Endometrial microvascular endothelial cells (primary cell): ENCODE measurements around the gene CDH23. TPM values are rescaled to one million over a fixed set of nuclear protein-coding genes. Genes with fewer than 3 reads are reported as not detected.

Experiments
- in situ Hi-C: cut with HindIII; loops from 2 replicates; pipeline ENCODE4 v1.10.0; 2017; ENCODE audit warnings: low sequenced_read_pairs, low pct_unique_long_range_greater_than_20kb; ENCODE audit errors: inconsistent ontology term
- total RNA-seq: library from RNA; depleted of rRNA; stranded (reverse); fragments of >200 nt; gene quantifications from one replicate; pipeline ENCODE4 v1.2.3, GENCODE V29; 2015; ENCODE audit errors: inconsistent ontology term

CDH23 gene
- total RNA-seq, 1 donor from 2014 or later = 0.09 TPM

DNA sequence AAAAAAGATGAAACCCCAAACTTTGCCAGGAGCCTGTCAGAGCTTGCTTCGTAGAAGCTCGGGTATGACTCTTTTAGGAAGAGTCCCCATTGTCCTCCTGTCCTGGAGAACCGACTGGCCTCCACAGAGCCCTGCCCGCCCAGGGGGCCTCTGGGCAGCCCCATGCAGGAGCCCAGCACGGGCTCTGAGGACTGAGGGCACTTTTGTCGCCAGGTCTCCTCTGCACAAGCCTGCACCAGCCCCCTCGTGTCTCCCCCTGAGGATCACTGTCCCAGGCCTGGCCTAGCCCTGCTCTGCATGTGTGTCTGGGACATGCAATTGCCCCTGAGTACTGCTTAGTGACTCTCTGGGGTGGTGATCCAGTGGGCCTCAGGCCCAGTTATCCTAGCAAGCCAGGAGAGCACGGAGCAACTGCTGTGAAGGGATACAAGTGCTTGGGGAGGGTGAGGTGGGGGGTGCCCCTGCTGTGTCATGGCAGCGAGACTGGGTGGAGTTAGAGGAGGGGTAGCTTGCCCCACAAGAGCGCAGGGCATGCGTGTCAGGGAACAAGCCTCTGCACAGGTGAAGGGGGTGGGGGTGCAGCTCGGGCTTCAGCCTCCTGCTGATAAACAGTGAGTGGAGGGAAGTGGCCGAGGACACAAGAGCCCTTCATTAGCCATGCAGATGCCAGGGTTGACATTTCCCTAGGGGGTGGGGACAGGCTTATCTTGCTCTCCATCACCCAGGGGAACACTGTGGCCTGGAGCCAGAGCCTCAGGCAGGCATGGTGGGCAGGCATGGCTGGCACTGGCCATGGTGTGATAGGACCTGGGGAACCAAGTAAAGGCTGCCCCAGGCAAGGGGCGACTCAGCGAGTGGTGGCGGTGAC, 179.4 kb downstream of the CDH23 start:
- in situ Hi-C loops = no loop called here

DNA sequence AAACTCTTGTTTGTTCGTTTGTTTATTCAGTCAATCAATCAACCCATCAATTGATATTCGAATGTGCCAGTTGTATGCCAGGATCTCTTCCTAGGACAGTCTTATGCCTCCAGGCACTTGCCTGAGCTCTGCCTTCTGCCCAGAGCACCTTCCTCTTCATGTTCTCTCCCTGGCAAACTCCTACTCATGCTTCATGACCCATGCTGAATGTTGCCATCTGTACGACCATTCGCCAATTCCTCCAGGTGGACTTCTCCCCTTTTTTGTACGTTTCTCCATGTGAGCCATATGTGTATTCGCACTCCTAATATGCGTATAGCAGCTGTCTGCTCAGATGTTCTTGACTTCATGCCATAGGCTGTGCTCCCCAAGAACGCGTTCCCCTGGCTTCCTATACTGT, 180.1 kb downstream of the CDH23 start:
- in situ Hi-C loops = no loop called here

DNA sequence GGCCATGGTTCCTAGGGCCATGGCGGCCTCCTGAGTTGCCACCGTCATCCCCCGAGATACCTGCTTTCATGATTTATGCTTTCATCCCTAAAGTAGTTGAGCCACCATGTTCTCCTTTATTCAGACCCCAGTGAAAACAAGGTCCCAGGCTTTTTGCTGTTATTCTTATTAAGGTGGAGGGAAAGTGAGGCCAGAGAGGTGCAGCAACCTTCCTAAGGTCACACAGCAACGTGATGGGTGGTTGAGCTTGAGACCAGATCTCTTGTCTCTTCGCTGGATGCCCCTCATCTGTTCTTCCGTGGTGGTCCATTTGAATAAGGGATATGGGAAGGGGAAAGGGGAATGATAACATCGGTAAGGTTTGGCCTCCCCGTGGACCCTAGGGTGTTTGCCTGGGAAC, 180.6 kb downstream of the CDH23 start:
- in situ Hi-C loops = no loop called here

DNA sequence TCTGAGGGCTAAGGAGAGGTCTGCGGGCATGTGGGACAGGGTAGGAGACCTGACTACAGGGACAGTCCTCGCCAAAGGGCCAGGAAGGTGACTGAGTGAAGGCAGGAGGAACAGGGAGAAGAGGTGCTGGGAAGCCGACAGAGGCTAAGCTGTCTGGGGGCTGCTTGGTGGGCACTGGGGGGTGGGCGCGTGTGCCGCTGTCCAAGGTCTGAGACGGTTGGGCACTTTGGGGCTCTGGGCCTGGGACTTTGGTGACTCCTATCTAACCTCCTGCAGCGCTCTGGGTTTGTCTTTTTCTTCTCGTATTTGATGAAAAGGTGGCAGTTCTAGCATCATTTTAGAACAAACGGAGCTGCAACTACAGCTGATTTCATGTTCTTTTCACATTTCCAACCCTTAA, 181.3 kb downstream of the CDH23 start:
- in situ Hi-C loops = no loop called here

DNA sequence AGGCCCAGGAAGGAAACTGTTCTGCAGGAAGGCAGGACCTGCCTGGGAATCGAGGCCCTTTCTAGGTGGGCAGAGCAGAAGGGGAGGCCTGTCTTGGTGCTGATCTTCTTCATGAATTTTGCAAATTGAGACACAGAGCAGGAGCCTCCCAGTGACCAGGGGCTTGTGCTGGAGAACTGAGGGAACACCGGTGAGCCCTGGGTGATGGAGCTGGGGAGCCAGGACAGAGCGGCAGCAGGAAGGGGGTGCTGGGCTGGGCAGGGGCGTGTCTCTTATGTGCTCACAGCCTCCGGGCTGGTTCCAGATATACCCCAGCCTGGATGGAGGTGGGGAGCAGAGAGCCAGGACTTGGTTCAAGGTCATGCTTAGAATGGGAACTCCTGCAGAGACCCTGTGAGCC, 182.9 kb downstream of the CDH23 start:
- in situ Hi-C loops = no loop called here

DNA sequence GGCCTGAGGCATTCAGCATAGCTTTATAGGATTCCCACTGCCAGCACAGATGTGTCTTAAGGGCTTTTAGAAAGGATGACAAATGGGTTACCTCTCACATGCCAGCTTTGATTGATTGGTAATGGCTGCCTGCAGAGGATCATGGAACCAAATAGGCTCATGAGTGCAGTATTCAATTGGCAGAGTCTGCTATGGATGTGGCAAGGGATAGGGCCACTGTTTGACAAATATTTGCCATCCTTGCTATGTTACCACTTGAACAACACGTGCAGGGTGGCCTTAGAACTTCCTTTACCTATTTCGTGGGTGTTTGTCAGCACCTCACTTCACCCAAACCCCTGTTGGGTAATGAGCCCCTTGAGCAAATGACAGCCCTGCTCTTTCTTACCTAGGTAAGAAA, 183.7 kb downstream of the CDH23 start:
- in situ Hi-C loops = no loop called here

DNA sequence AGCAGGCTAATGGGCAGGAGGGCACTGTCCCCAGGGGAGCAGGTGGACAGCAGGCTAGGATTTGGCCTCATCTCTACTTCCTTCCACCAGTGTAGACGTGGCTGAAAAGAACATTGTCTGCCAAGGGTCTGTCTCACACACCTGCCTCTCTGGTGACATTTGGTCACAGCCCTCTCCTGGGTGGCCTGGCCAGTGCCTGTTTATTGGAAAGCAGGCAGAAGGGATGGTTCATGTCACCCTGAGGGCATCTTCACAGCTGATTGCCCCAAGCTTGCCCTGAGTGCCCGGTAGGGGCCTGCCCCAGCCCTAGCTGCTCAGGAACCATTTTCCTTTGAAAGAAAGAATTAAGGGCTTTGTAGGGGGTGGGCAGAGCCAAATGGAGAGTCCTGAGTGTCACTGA, 184.2 kb downstream of the CDH23 start:
- in situ Hi-C loops = no loop called here

DNA sequence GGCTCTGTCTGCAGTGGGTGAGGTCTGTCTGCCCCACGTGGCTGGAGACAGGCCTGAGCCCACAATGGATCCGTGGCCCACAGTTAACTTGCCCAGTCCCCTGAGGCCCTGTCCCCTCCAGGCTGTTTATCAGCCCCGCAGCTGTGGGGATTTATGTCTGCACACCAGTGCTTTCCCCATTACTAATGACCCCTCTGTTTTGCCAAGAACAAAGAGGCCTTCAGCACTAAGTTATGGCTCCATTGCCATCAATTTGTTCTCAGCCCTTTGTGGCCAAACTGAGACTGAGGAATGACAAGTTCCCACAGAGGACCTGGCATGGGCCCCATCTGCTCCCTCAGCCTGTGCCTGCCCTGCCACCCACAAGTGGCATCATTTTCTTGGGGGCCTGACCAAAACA, 184.7 kb downstream of the CDH23 start:
- in situ Hi-C loops = no loop called here

DNA sequence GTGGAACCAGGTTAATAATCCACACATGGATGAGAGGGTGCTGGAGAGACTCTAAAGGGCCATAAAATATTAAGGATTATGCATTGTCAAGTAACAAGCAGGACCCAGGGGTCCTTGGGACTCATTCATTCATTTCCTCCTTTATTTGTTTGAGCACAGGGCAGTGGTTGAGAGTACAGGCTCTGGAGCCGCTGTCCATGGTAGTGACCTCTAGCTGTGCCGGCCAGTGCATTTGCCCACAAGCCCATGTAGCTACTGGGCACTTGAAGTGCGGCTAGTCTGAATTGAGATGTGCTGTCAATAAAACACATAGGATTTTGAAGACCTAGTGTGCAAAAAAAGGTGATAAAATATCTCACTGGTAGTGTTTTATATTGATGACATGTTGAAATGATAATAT, 185.3 kb downstream of the CDH23 start:
- in situ Hi-C loops = no loop called here

DNA sequence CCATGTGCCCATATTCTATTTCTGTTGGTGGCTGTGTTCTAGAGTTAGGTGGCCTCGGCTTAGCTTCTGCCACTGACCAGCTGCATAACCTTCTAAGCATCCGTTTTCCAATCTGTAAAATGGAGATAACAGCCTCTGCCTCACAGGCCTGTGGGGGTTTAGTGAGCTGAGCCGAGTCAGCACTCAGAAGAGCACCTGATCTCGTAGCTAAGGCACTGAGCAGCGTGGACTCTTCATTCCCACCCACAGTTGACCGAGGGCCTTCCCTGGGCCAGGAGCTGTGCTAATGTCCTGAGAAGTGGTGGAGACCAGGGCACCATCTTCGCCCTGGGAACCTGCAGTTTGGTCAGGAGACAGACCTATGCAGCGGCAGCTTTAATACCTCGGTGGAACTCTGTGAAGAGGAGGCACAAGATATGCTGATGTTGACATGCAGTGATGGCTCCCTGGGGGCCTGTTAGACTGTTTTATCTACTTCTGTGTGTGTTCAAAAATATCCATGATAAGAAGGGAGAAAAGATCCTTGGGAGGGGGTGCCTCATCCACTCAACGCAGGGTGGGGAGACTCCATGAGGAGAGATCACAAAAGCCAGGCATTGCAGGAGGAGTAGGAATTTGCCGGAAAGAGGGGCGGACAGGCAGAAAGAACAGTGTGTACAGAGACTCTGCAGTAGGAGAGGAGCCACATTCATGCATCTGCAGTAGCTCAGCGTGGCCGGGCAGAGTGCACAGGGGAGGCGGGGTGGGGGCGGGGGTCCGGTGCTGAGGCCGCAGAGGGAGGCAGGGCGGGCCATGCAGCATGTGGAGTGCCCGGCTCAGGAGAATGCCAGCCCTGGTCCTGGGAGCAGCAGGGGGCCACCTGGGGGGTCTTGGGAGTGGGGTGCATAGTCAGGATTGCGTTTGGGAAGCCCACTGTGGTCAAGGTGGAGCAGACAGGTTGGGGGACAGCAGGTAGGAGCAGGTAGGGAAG, 186.1 kb downstream of the CDH23 start:
- in situ Hi-C loops = no loop called here

DNA sequence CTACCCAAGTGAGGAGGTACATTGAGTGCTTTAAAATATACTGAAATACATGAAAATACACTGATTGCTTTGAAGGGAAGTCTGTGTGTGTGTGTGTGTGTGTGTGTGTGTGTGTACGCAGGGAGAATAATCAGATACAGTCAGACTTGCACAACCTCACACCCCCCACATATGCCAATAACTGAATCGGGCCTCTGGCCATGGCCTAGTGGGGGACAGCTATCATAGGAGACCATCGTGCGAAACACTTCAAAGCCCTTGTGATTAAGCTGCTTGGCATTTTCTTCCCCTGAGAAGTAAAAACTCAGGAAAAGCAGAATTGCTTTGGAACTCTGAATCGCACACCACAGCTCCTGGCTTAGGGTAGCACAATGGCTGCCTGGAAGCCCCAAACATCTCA, 187.7 kb downstream of the CDH23 start:
- in situ Hi-C loops = no loop called here

DNA sequence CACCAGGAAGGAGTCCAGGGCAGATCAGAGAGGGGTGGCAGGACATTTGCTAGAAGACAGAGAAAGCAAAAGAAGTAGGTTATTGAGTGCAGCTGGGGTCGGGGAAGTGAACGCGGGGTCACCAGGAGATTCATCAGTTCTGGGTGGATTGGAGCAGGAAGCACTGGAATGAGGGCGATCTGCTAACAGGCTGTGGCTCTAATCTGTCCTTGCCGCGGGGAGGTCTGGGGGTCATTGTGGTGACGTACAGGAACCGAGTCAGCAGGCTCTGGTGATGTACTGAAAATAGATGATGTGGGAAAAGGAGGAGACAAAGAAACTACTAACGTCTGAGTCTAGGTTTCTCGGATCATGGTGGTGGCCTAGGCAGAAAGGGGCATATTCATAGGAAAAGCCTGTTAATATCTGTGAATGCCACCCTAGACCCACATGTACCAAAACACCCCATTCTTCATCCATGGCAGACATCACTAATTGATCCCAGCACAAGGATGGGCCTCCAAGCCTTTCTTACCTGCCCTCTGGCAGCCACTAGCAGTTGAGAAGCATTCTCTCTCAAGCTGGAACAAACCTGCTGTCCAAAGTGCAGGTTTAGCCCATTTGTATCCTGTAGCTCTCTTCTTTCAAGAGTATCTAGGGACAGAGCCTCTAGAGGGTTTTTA, 188.3 kb downstream of the CDH23 start:
- in situ Hi-C loops = no loop called here

DNA sequence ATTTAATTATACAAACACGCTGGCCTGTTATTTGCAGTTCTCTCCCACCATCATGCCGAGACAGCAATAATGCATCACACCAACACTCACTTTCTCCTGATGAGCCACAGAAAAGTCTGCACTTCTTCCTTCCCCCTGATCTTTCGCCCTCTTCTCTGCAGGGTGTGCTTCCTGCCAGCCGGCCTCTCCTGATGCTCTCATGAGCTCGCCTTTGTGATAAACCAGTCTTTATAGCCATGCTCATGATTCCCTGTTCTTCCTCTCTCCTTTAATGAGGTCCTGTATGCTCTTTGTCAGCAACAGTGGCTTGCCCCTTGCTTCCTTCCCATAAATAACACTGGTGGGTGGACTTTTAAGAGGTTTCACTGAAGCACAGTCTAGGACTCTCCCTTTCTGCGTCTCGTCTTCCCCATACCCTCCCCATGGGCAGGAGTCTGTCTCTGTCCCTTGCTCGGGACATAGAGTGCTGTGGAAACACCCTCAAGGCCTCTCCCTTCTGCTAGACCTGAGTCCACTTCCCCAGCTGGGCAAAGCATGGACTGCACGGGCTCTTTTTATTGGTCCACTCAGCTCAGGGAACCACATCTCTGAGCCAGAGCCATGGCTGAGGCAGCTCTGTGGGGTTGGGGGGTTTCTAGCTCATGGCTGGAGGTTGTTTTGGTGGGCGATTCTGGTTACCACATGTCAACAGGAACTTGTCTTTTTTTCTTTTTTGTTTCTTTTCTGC, 189.0 kb downstream of the CDH23 start:
- in situ Hi-C loops = no loop called here

DNA sequence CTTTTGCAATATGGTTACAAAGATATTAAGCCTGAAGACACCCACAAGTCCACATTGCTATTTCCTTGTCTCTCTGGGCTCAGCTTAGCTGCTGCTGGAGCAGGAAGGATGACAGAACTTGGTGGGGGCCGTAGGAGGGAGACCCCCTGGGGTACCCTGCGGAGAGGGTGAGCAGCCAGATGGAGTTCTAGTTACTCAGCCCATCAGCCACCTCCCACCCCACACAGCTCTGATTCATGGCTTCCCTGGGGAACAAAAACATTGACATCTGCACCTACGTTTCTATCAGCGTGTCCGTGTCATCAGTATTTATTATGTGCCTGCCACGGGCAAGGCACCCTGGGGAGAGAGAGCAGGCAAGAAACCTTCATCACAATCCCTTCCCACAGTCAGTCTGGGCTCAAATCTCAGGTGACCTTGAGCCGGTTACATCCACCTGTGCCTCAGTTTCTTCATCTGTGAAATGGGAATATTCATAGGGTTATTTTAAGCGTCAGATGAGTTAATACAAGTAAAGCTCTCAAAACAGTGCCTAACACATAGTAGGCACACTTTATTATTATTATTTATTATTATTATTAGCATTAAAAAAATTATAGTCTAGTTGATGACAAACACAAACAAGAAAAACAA, 191.3 kb downstream of the CDH23 start:
- in situ Hi-C loops = no loop called here

DNA sequence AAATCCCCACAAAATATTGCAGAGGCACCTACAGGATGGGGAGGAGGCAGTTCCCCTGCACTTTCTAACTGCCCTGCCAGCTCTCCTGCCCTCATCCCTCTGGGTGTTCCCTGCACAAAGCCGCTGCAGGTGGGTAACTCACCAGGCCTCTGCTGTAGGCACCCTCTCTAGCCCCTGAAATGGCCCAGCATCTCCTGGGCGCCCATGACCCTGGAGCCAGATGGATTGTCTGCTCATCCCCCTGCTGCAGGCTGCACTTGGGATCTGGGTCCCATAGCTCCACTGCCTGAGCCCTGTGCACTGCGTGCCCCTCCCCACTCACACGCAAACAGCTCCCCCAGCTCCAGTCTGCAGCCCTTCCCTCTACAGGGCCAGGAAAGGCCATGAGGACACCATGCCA, 192.0 kb downstream of the CDH23 start:
- in situ Hi-C loops = no loop called here

DNA sequence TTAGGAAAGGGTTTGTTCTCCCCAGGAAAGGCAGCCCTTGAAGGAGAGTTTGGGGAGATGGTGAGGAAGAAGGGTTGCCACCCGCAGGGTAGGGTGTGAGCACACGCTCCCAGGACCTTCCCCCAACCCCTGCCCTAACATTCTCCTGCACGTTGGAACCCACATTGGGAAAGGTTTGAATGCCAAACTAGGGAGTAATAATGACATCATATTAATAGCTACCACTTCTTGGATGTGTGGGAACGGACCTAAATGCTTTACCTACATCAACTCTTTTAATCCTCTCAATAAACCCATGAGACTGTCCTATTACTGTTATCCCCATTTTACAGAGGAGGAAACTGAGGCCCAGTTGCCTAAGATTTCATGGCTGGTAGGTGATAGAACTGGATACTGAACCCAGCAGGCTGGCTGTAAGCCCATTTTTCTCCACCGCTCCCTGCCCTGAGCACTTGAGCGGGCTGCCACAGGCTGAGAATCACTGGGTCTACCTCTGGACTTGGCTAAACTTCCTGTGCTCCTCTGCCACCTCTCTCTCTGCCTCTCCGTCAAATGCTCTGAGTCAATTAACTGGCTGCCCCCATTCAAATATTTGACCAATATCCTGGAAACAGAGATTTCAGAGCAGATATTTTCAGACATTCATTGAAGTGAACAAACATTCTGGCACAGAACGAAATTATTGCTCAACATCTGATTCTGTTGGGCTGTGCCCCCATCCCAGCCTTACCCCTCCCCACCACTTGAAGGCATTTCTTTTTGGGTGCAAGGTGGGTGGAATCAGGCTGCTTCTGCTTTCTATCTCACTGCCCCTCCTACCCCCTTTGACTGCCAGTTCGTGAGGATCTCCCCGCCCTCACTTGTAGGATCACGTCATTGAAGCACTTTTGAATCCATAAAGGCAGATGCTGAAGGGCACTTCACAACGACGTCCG, 193.2 kb downstream of the CDH23 start:
- in situ Hi-C loops = no loop called here

DNA sequence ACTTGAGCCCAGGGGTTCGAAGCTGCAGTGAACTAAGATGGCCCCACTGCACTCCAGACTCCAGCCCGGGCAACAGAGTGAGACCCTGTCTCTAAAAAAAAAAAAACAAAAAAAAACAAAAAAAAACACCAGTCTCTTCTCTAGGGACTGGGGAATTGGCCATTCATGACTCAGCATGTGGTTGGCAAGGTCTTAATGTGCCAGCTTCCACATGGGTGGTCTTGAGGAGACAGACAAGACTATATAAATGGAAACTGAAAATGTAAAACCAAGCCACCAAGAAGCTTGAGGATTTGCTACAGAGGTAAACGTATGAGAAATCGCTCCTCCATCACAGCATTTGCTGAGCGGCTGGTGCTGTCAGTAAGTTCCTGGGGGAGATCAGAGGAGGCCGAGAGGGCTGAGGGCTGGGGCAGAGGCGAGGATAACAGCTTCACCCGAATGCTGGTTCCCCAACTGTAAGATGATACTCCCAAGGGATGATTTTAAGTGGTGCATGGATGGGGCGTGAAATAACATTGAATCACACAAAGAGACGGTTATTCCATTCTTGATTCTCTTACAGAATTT, 194.1 kb downstream of the CDH23 start:
- in situ Hi-C loops = no loop called here
